Measurements from ENCODE around the gene SOX18.

GRCh38 chr20:64068386-64069208 is 19.2 kb upstream of the SOX18 start:
- TF ChIP-seq ASH2L (IDR thresholded peaks at IDR 0.05; ENCODE audit: low read length) (no peak), CTCF (IDR thresholded peaks at IDR 0.05; ENCODE audit: control extremely low read depth in 1 of 3, insufficient read depth in 1 of 3, low read depth in 1 of 3, low read length in 3 of 3) (no peak), SP2 (IDR thresholded peaks at IDR 0.05; ENCODE audit: low read length) (no peak), RFX5 (IDR thresholded peaks at IDR 0.05; ENCODE audit: borderline replicate concordance, low read depth, low read length) (no peak), CREB1 (IDR thresholded peaks at IDR 0.05) (no peak), YY1 (IDR thresholded peaks at IDR 0.05; ENCODE audit: low read depth, low read length) (no peak), POLR2A (IDR thresholded peaks at IDR 0.05; ENCODE audit: control extremely low read depth in 1 of 2, low read depth in 2 of 2, low read length in 2 of 2) (no peak), USF2 (IDR thresholded peaks at IDR 0.05; ENCODE audit: low read length) (no peak), CBX8 (IDR thresholded peaks at IDR 0.05; ENCODE audit: borderline replicate concordance, low read depth, low read length) (no peak)

Measured in H1 (cell line).